GM23338 (cell line): ENCODE results near the gene IBA57. TPM values are rescaled to one million over a fixed set of nuclear protein-coding genes. Genes with fewer than 3 reads are reported as not detected.

Experiments used
- ATAC-seq: fragments of 200-7000 bp; cut with Tn5 transposase; 3 replicates; pipeline ENCODE4 v1.9.1; 2020
- DNase-seq: peaks from one replicate; pipeline ENCODE4 v3.0.0-alpha.2; 2015; ENCODE audit warnings: low spot score
- H2AFZ ChIP-seq: fragments of 200-600 bp; sonication (generic); 2 replicates; pipeline ENCODE4 v1.8.0; 2016; ENCODE audit warnings: antibody characterized with exemption, mild to moderate bottlenecking, moderate library complexity
- H3F3A ChIP-seq: fragments of 200-600 bp; sonication (generic); replicated peaks from 2 replicates; pipeline ENCODE4 v1.8.0; 2017; ENCODE audit warnings: antibody characterized with exemption, mixed run types, low read depth
- H3K27ac ChIP-seq: fragments of 200-600 bp; sonication (generic); 2 replicates; pipeline ENCODE4 v1.6.1; 2016; ENCODE audit warnings: low read depth
- H3K27me3 ChIP-seq: fragments of 200-600 bp; sonication (generic); 2 replicates; pipeline ENCODE4 v1.8.0; 2016; ENCODE audit warnings: mild to moderate bottlenecking, mixed run types, moderate library complexity; ENCODE audit not compliant: insufficient read depth
- H3K36me3 ChIP-seq: fragments of 200-600 bp; sonication (generic); 2 replicates; pipeline ENCODE4 v1.8.0; 2016; ENCODE audit warnings: mild to moderate bottlenecking; ENCODE audit not compliant: insufficient read depth
- H3K4me1 ChIP-seq: fragments of 200-600 bp; sonication (generic); 2 replicates; pipeline ENCODE4 v1.8.0; 2016; ENCODE audit warnings: mild to moderate bottlenecking, moderate library complexity; ENCODE audit not compliant: insufficient read depth
- H3K4me2 ChIP-seq: fragments of 200-600 bp; sonication (generic); 2 replicates; pipeline ENCODE4 v1.7.1; 2017; ENCODE audit warnings: mixed run types
- H3K4me3 ChIP-seq: fragments of 200-600 bp; sonication (generic); 2 replicates; pipeline ENCODE4 v1.6.1; 2016; ENCODE audit warnings: mixed run types
- H3K79me2 ChIP-seq: fragments of 200-600 bp; sonication (generic); replicated peaks from 2 replicates; pipeline ENCODE4 v1.8.0; 2017; ENCODE audit warnings: mild to moderate bottlenecking; ENCODE audit not compliant: insufficient read depth
- H3K9me2 ChIP-seq: fragments of 200-600 bp; sonication (generic); 2 replicates; pipeline ENCODE4 v1.8.0; 2017; ENCODE audit not compliant: insufficient read depth
- H4K20me1 ChIP-seq: fragments of 200-600 bp; sonication (generic); replicated peaks from 2 replicates; pipeline ENCODE4 v1.8.0; 2017; ENCODE audit warnings: mild to moderate bottlenecking; ENCODE audit not compliant: insufficient read depth
- H3K27ac Mint-ChIP-seq: 2 replicates; pipeline ENCODE4 v1.8.0; 2020; ENCODE audit warnings: inconsistent platforms, mild to moderate bottlenecking, moderate library complexity, mixed read lengths
- H3K27me3 Mint-ChIP-seq: 3 replicates; pipeline ENCODE4 v1.8.0; 2022; ENCODE audit warnings: low read depth, mild to moderate bottlenecking, moderate library complexity, mixed read lengths, inconsistent platforms; ENCODE audit not compliant: insufficient read depth, poor library complexity
- H3K36me3 Mint-ChIP-seq: 3 replicates; pipeline ENCODE4 v1.8.0; 2021; ENCODE audit warnings: low read depth, mild to moderate bottlenecking, inconsistent platforms, moderate library complexity, mixed read lengths
- H3K4me1 Mint-ChIP-seq: 3 replicates; pipeline ENCODE4 v1.8.0; 2020; ENCODE audit warnings: mild to moderate bottlenecking, inconsistent platforms, mixed read lengths
- H3K4me3 Mint-ChIP-seq: 3 replicates; pipeline ENCODE4 v1.8.0; 2021; ENCODE audit warnings: moderate library complexity, mild to moderate bottlenecking, inconsistent platforms, mixed read lengths
- H3K9me3 Mint-ChIP-seq: 3 replicates; pipeline ENCODE4 v1.8.0; 2020; ENCODE audit warnings: moderate library complexity, mild to moderate bottlenecking, inconsistent platforms, mixed read lengths
- CREB1 ChIP-seq: fragments of 250-450 bp; sonication (Bioruptor Pico); IDR thresholded peaks from 2 replicates; pipeline ENCODE4 v1.5.0; 2020; ENCODE audit warnings: low read depth, mild to moderate bottlenecking, moderate library complexity
- CTCF ChIP-seq, 2 experiments: fragments of 200-600 bp in 1 of 2; sonication (generic) in 1 of 2; conservative IDR thresholded peaks; 2 replicates each; pipeline versions ENCODE4 v1.5.1 to v1.6.1; 2016 to 2017; ENCODE audit warnings: antibody characterized with exemption in 2 of 2, low read depth in 2 of 2, mild to moderate bottlenecking in 2 of 2, moderate library complexity in 1 of 2
- ETS1 ChIP-seq: IDR thresholded peaks from 2 replicates; pipeline ENCODE4 v1.6.1; 2016; ENCODE audit warnings: antibody characterized with exemption
- EZH2 ChIP-seq: fragments of 200-600 bp; sonication (generic); IDR thresholded peaks from one replicate; pipeline ENCODE4 v1.8.0; 2017; ENCODE audit warnings: antibody characterized with exemption, mild to moderate bottlenecking, low read depth; ENCODE audit not compliant: unreplicated experiment
- EZH2phosphoT487 ChIP-seq: fragments of 200-600 bp; sonication (generic); IDR thresholded peaks from one replicate; pipeline ENCODE4 v1.8.1; 2018; ENCODE audit warnings: antibody characterized with exemption; ENCODE audit not compliant: unreplicated experiment
- JUNB ChIP-seq: IDR thresholded peaks from one replicate; pipeline ENCODE4 v1.6.1; 2016; ENCODE audit warnings: antibody characterized with exemption; ENCODE audit not compliant: unreplicated experiment
- NANOG ChIP-seq: IDR thresholded peaks from 2 replicates; pipeline ENCODE4 v1.6.1; 2016; ENCODE audit warnings: antibody characterized with exemption, borderline replicate concordance
- POLR2AphosphoS5 ChIP-seq: IDR thresholded peaks from 2 replicates; pipeline ENCODE4 v1.6.1; 2016; ENCODE audit warnings: antibody characterized with exemption, low read depth
- REST ChIP-seq: IDR thresholded peaks from one replicate; pipeline ENCODE4 v1.6.1; 2018; ENCODE audit warnings: antibody characterized with exemption; ENCODE audit not compliant: unreplicated experiment
- STAT1 ChIP-seq: IDR thresholded peaks from one replicate; pipeline ENCODE4 v1.6.1; 2016; ENCODE audit warnings: antibody characterized with exemption; ENCODE audit not compliant: unreplicated experiment
- ZNF114 ChIP-seq: fragments of 250-450 bp; sonication (Bioruptor Pico); IDR thresholded peaks from 2 replicates; pipeline ENCODE4 v1.5.0; 2020; ENCODE audit warnings: mild to moderate bottlenecking, moderate library complexity
- ZNF331 ChIP-seq: fragments of 250-450 bp; sonication (Bioruptor Pico); IDR thresholded peaks from 2 replicates; pipeline ENCODE4 v1.5.0; 2020; ENCODE audit warnings: low read depth, mild to moderate bottlenecking, moderate library complexity
- ZNF462 ChIP-seq: fragments of 250-450 bp; sonication (Bioruptor Pico); IDR thresholded peaks from 2 replicates; pipeline ENCODE4 v1.5.0; 2020; ENCODE audit warnings: mild to moderate bottlenecking, moderate library complexity
- polyA plus RNA-seq: library from polyadenylated mRNA; unstranded; fragments of >200 nt; fragmentation: Nextera tagmentation; extraction: Ambion mirVana; gene quantifications from 2 replicates; pipeline ENCODE4 v1.2.1, GENCODE V29; 2016
- total RNA-seq: library from RNA; depleted of rRNA; stranded (reverse); fragments of >200 nt; shearing (Covaris generic); gene quantifications from 2 replicates; pipeline ENCODE4 v1.2.3, GENCODE V29; 2014

IBA57 gene
- total and polyA plus RNA-seq, 2 experiments from 2014 or later = 1.1 to 10.3 TPM

- Histone ChIP-seq H4K20me1 (no peaks in the 10 kb centered on the region; the same call in 1 of the 2 replicates), H3K4me2 (no peak overlapping the region), H3K4me3 (no peak overlapping the region), H3K27ac (no peak overlapping the region), H3F3A (peaks cover 4% of the 10 kb centered on the region; the same call in 1 of the 2 replicates), H3K27me3 (no peaks in the 10 kb centered on the region), H3K9me2 (no peaks in the 10 kb centered on the region), H3K79me2 (peaks cover 5% of the 10 kb centered on the region; the same call in 1 of the 2 replicates), H3K36me3 (no peaks in the 10 kb centered on the region), H2AFZ (no peak overlapping the region), H3K4me1 (no peaks in the 10 kb centered on the region)
- no peaks in the 10 kb centered on the region; the same call in 2 of the 3 replicates for H3K4me1 Mint-ChIP-seq
- DNase-seq = no peak
- peaks cover 2% of the 10 kb centered on the region for H3K27me3 Mint-ChIP-seq
- no peaks in the 10 kb centered on the region; the same call in 2 of the 3 replicates for H3K36me3 Mint-ChIP-seq
- H3K27ac Mint-ChIP-seq = no peak overlapping the region
- TF ChIP-seq NANOG (no peak), STAT1 (no peak), REST (no peak), EZH2phosphoT487 (no peak), CREB1 (no peak), CTCF (conservative IDR thresholded peaks at IDR 0.05; ENCODE audit: low read depth in 2 of 2) (no peak), POLR2AphosphoS5 (no peak), JUNB (no peak), ETS1 (no peak), EZH2 (no peak), ZNF114 (CRISPR knock-in tag) (no peak), ZNF331 (CRISPR knock-in tag) (no peak), ZNF462 (no peak)
- no peak for ATAC-seq
- H3K4me3 Mint-ChIP-seq = no peak overlapping the region
- H3K9me3 Mint-ChIP-seq = no peaks in the 10 kb centered on the region; the same call in 2 of the 3 replicates
Observed at GRCh38 chr1:228172591-228173527, 7.3 kb downstream of the IBA57 start.
